Measurements from ENCODE around the gene REV3L.

- TF ChIP-seq, protein P1, sequence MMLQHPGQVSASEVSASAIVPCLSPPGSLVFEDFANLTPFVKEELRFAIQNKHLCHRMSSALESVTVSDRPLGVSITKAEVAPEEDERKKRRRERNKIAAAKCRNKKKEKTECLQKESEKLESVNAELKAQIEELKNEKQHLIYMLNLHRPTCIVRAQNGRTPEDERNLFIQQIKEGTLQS (CRISPR knock-in tag; conservative IDR thresholded peaks at IDR 0.05) = no peak
- TF ChIP-seq E2F4 (CRISPR knock-in tag; IDR thresholded peaks at IDR 0.05; ENCODE audit: borderline replicate concordance, low read depth) (no peak), CBFB (CRISPR knock-in tag; IDR thresholded peaks at IDR 0.05; ENCODE audit: low read depth) (no peak)
These were observed 18.8 kb downstream of the REV3L start for GRCh38 chr6:111464184-111464583.

Data from WTC11 (cell line).